ENCODE data around the gene PPP1R14B.
"Not testable (repeated sequence)": the region's sequence is repeated elsewhere in the genome, so short reads cannot be mapped to it uniquely, and the experiment has no call there.

Gene PPP1R14B

GRCh38 chr11:64260147-64260708 lies 13.5 kb upstream of the PPP1R14B start:
- DNase-seq (ENCODE audit: low spot score): no peak

- DNase-seq (ENCODE audit: low spot score): no peak
Measured at GRCh38 chr11:64259533-64260067, 12.9 kb upstream of the PPP1R14B start.

GRCh38 chr11:64258946-64259532 lies 12.3 kb upstream of the PPP1R14B start:
- no peak for DNase-seq (ENCODE audit: low spot score)

- DNase-seq (ENCODE audit: low spot score): no peak
Measured at GRCh38 chr11:64258356-64258755, 11.6 kb upstream of the PPP1R14B start.

DNA sequence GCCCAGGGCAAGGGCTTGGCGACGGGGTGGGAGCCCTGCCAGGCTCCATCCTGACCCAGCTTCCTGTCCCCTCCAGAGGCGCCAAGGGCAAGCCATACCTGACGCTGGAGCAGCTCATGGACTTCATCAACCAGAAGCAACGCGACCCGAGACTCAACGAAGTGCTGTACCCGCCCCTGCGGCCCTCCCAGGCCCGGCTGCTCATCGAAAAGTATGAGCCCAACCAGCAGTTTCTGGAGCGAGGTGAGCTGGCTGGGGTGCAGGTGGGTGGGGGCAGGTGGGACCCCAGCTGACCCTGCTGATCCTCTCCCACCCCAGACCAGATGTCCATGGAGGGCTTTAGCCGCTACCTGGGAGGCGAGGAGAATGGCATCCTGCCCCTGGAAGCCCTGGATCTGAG lies 9.6 kb upstream of the PPP1R14B start:
- no peak for DNase-seq (ENCODE audit: low spot score)

- no peak for DNase-seq (ENCODE audit: low spot score)
Measured at GRCh38 chr11:64255135-64256128, 8.7 kb upstream of the PPP1R14B start.

GRCh38 chr11:64254326-64254725 lies 7.6 kb upstream of the PPP1R14B start:
- DNase-seq (ENCODE audit: low spot score): no peak

- DNase-seq (ENCODE audit: low spot score): no peak
Measured at GRCh38 chr11:64253481-64253880, 6.7 kb upstream of the PPP1R14B start.

DNA sequence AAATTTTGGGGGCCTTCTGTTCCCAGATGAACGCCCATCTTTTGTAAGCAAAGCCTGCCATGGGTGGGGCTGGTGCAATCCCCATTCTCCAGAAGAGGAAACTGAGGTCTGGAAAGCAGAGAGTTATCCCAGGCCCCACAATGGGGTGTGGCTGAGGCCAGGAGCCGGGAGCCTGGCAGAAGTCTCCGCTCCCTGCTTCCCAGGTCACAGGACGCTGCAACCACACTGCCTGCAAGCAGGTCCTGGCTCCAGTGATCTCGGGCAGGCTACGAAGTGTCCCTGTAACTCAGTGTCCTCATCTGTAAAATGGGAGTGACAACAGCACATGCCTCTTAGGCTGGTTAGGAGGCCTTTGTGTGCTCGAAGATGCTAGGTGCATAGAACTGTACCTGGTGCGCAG lies 6.3 kb upstream of the PPP1R14B start:
- DNase-seq (ENCODE audit: low spot score): no peak

- DNase-seq (ENCODE audit: low spot score): peak; percentile 58
Measured at GRCh38 chr11:64252003-64252872, 5.5 kb upstream of the PPP1R14B start.

DNA sequence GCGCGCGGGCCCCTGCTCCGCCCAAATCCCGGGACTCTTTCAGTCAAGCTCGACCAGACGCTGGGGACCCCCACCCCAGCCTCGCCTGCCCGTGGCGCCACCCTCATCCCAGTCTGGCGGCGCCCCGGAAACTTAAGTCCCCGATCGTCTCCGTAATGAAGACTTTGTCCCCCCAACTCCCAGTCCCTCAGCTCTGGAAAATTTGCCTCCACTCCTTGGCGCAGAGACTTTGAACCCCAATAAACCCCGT lies 4.9 kb upstream of the PPP1R14B start:
- no peak for DNase-seq (ENCODE audit: low spot score)

DNA sequence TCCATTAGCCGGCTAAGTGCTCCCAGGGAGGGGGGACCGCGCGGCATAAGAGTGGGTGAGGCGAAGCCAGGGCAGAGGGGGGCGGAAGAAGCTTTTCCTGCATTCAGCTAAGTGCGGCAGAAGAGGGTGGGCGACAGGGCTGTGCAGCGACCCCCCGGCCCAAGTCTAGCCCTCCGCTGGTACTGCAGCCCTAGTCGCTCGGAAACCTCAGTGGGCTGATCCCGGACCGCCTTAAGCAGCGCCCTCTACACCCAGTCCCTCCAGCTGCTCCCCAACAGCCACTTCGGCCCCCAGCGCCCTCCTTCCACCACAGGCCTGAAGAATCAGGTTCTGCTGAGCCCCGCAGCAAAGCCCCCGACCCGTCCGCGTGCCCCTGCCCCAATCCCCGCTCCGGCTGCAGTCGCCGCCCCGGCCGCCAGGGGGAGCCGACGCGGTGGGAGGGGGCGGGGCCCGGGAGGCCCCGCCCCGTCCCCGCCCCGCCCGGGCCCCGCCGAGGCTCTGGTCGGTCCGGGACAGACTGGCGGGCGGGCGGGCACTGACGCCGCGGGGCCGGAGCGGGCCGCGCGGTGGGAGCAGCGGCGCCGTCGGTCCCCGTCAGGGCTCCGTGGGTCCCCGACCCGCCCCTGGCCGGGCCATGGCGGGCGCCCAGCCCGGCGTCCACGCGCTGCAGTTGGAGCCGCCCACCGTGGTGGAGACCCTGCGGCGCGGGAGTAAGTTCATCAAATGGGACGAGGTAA lies 4.4 kb upstream of the PPP1R14B start, which contains the start of gene PLCB3:
Gene PLCB3 (plus strand): TSS at position 515 of the 737 bp plus-strand sequence. CDS start 120 bp downstream, at position 635.
- peak; percentile 57 for DNase-seq (ENCODE audit: low spot score)

- DNase-seq (ENCODE audit: low spot score): no peak
Measured at GRCh38 chr11:64250415-64251015, 3.8 kb upstream of the PPP1R14B start.

DNA sequence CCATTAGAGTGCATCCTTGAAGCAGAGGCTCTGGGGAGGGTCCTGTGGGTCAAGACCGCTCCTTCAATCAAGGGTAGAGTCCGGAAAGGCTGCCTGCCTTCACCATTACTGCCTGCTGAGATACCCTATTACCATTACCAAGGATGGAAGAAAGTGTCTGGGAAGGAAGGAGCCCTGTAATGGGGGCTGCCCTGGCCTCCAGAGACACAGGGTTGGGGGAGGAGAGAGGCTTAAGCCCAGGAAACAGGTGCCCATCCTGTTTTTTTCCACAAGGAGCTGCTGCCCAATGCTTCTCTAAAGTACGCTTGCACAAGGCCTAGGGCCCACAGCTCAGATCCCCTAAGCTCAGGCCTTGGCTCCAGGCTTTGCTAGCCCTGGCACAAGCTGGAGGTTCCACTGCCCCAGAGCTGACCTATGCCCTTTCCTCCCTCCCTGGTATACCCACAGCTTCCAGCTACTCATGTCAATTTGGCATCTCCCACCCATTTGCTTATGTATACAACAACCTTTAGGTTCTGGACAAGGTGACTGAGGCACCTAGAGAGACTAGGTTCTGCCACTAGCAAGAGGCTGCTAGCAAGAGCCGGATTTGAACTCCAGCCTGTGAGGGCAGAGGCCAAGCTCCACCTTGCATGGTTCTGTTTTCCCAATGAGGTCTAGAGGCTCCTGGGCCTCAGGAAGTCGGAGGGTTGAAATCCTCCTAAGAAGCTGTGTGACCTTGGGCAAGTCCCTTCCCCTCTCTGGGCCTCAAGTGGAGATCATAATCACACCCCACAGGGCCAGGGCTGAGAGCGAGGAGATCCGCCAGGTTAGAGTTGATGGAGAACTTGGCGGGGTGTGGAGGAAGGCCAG lies 3.0 kb upstream of the PPP1R14B start:
- no peak for DNase-seq (ENCODE audit: low spot score)

- no peak for DNase-seq (ENCODE audit: low spot score)
Measured at GRCh38 chr11:64249038-64249437, 2.3 kb upstream of the PPP1R14B start.

GRCh38 chr11:64248578-64248977 lies 1.8 kb upstream of the PPP1R14B start:
- no peak for DNase-seq (ENCODE audit: low spot score)

GRCh38 chr11:64247729-64248531 lies 1.2 kb upstream of the PPP1R14B start:
- DNase-seq (ENCODE audit: low spot score): no peak

- not testable (repeated sequence) for DNase-seq (ENCODE audit: low spot score)
Measured at GRCh38 chr11:64246621-64246870, 197 bp downstream of the PPP1R14B start.

All from COLO829 (cell line).